ENCODE results near the gene PCBP3. TPM values are rescaled to one million over a fixed set of nuclear protein-coding genes. Genes with fewer than 3 reads are reported as not detected.

Gene PCBP3
- total RNA-seq, 1 donor from 2014 or later = 5.0 TPM

GRCh38 chr21:45931397-45931969 lies 288.0 kb downstream of the PCBP3 start:
- peaks cover 7% of the 10 kb centered on the region for H3K27me3 Mint-ChIP-seq (ENCODE audit: low read depth)
- H3K4me1 Mint-ChIP-seq = peaks cover 3% of the 10 kb centered on the region
- no peak for DNase-seq (ENCODE audit: low spot score in 2 of 2, unreplicated experiment in 2 of 2)
- H3K4me3 Mint-ChIP-seq = no peak overlapping the region
- no peak overlapping the region for H3K27ac Mint-ChIP-seq
- TF ChIP-seq, protein P1, sequence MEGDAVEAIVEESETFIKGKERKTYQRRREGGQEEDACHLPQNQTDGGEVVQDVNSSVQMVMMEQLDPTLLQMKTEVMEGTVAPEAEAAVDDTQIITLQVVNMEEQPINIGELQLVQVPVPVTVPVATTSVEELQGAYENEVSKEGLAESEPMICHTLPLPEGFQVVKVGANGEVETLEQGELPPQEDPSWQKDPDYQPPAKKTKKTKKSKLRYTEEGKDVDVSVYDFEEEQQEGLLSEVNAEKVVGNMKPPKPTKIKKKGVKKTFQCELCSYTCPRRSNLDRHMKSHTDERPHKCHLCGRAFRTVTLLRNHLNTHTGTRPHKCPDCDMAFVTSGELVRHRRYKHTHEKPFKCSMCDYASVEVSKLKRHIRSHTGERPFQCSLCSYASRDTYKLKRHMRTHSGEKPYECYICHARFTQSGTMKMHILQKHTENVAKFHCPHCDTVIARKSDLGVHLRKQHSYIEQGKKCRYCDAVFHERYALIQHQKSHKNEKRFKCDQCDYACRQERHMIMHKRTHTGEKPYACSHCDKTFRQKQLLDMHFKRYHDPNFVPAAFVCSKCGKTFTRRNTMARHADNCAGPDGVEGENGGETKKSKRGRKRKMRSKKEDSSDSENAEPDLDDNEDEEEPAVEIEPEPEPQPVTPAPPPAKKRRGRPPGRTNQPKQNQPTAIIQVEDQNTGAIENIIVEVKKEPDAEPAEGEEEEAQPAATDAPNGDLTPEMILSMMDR (IDR thresholded peaks at IDR 0.05; ENCODE audit: unreplicated experiment) = no peak
- no peaks in the 10 kb centered on the region for H3K36me3 Mint-ChIP-seq
- no peaks in the 10 kb centered on the region for H3K9me3 Mint-ChIP-seq

DNA sequence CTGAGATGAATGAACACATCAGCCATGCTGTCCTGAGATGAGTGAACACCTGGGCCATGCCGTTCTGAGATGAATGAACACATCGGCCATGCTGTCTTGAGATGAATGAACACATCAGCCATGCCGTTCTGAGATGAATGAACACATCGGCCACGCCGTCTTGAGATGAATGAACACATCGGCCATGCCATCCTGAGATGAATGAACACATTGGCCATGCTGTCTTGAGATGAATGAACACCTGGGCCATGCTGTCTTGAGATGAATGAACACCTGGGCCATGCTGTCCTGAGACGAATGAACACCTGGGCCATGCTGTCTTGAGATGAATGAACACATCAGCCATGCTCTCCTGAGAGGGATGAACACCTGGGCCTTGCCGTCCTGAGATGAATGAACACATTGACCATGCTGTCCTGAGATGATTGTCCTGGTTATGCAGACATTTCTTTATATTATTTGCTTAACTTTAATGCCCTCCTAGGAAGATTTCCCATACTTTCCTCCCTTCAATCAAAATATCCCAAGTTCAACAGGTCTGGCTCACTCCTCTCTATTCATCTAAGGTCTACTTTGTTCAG lies 289.5 kb downstream of the PCBP3 start:
- H3K4me1 Mint-ChIP-seq = peaks cover 3% of the 10 kb centered on the region
- TF ChIP-seq, protein P1 (IDR thresholded peaks at IDR 0.05; ENCODE audit: unreplicated experiment) = no peak
- no peak overlapping the region for H3K4me3 Mint-ChIP-seq
- no peaks in the 10 kb centered on the region for H3K9me3 Mint-ChIP-seq
- no peaks in the 10 kb centered on the region for H3K36me3 Mint-ChIP-seq
- DNase-seq (ENCODE audit: low spot score in 2 of 2, unreplicated experiment in 2 of 2) = no peak
- H3K27me3 Mint-ChIP-seq (ENCODE audit: low read depth) = peaks cover 15% of the 10 kb centered on the region
- H3K27ac Mint-ChIP-seq = no peak overlapping the region

GRCh38 chr21:45934085-45934484 lies 290.6 kb downstream of the PCBP3 start:
- Mint-ChIP-seq H3K36me3 (no peaks in the 10 kb centered on the region), H3K4me1 (peaks cover 3% of the 10 kb centered on the region), H3K27ac (no peak overlapping the region), H3K4me3 (no peak overlapping the region), H3K9me3 (no peaks in the 10 kb centered on the region), H3K27me3 (ENCODE audit: low read depth) (peaks cover 15% of the 10 kb centered on the region)
- DNase-seq (ENCODE audit: low spot score in 2 of 2, unreplicated experiment in 2 of 2) = no peak
- TF ChIP-seq, protein P1 (IDR thresholded peaks at IDR 0.05; ENCODE audit: unreplicated experiment) = no peak

GRCh38 chr21:45934554-45934953 lies 291.0 kb downstream of the PCBP3 start:
- no peak for DNase-seq (ENCODE audit: low spot score in 2 of 2, unreplicated experiment in 2 of 2)
- TF ChIP-seq, protein P1 (IDR thresholded peaks at IDR 0.05; ENCODE audit: unreplicated experiment) = no peak
- H3K27ac Mint-ChIP-seq = no peak overlapping the region
- no peak overlapping the region for H3K4me3 Mint-ChIP-seq
- H3K4me1 Mint-ChIP-seq = peaks cover 3% of the 10 kb centered on the region
- H3K27me3 Mint-ChIP-seq (ENCODE audit: low read depth) = peaks cover 15% of the 10 kb centered on the region
- H3K9me3 Mint-ChIP-seq = no peaks in the 10 kb centered on the region
- no peaks in the 10 kb centered on the region for H3K36me3 Mint-ChIP-seq

- H3K36me3 Mint-ChIP-seq = no peaks in the 10 kb centered on the region
- DNase-seq (ENCODE audit: low spot score in 2 of 2, unreplicated experiment in 2 of 2) = no peak
- peaks cover 15% of the 10 kb centered on the region for H3K27me3 Mint-ChIP-seq (ENCODE audit: low read depth)
- TF ChIP-seq, protein P1 (IDR thresholded peaks at IDR 0.05; ENCODE audit: unreplicated experiment) = no peak
- H3K4me3 Mint-ChIP-seq = no peak overlapping the region
- no peak overlapping the region for H3K27ac Mint-ChIP-seq
- peaks cover 3% of the 10 kb centered on the region for H3K4me1 Mint-ChIP-seq
- H3K9me3 Mint-ChIP-seq = no peaks in the 10 kb centered on the region
These were observed 292.1 kb downstream of the PCBP3 start for GRCh38 chr21:45935628-45936027.

Data from mesothelial cell of epicardium (in vitro differentiated cells).